ENCODE results near the gene TRIP13. TPM values are rescaled to one million over a fixed set of nuclear protein-coding genes. Genes with fewer than 3 reads are reported as not detected.

Gene TRIP13
- total and polyA plus RNA-seq, 9 of the 15 experiments (the other 6 are each of a cell fraction or from before 2014, with no cell fraction given) = 24.1 to 116 (median 53.2) TPM

DNA sequence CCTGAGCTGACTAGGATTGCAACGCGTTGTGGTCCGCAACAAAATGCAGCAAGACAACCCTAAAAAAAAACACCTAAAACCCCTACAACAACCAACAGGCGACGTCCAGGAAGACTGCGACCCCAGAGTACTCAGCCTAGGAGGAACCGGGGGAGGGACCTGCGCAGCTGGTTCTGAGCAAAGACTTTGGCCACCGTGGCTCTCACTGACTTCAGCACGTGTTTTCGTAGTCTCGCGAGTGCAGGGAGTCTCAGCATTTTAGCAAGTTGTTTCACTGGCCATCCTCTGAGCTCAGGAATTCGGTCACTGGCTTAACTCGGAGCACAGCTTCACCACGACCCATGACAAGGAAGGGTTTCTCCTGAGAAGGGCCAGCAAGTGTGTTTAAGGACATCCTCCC lies 33.3 kb upstream of the TRIP13 start (continued):
- TF ChIP-seq CGGBP1 (CRISPR knock-in tag; IDR thresholded peaks at IDR 0.05) (no peak), NFATC3 (IDR thresholded peaks at IDR 0.05) (no peak), ZKSCAN8 (CRISPR knock-in tag; IDR thresholded peaks at IDR 0.05) (no peak), MEIS2 (IDR thresholded peaks at IDR 0.05; ENCODE audit: partially characterized antibody) (no peak), ZBTB8A (IDR thresholded peaks at IDR 0.05; ENCODE audit: partially characterized antibody) (no peak), CHD2 (IDR thresholded peaks at IDR 0.05; ENCODE audit: low read depth, low read length) (peak; percentile 79), ESRRA (IDR thresholded peaks at IDR 0.05; ENCODE audit: borderline replicate concordance, low read depth) (no peak)
- TF ChIP-seq, protein P1, sequence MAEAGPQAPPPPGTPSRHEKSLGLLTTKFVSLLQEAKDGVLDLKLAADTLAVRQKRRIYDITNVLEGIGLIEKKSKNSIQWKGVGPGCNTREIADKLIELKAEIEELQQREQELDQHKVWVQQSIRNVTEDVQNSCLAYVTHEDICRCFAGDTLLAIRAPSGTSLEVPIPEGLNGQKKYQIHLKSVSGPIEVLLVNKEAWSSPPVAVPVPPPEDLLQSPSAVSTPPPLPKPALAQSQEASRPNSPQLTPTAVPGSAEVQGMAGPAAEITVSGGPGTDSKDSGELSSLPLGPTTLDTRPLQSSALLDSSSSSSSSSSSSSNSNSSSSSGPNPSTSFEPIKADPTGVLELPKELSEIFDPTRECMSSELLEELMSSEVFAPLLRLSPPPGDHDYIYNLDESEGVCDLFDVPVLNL (CRISPR knock-in tag; IDR thresholded peaks at IDR 0.05; ENCODE audit: low read depth) = no peak
- TF ChIP-seq, protein P2, sequence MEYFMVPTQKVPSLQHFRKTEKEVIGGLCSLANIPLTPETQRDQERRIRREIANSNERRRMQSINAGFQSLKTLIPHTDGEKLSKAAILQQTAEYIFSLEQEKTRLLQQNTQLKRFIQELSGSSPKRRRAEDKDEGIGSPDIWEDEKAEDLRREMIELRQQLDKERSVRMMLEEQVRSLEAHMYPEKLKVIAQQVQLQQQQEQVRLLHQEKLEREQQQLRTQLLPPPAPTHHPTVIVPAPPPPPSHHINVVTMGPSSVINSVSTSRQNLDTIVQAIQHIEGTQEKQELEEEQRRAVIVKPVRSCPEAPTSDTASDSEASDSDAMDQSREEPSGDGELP (CRISPR knock-in tag; IDR thresholded peaks at IDR 0.05; ENCODE audit: borderline replicate concordance) = peak; percentile 30; the same call in 1 of the 2 replicates
- TF ChIP-seq, protein P3, sequence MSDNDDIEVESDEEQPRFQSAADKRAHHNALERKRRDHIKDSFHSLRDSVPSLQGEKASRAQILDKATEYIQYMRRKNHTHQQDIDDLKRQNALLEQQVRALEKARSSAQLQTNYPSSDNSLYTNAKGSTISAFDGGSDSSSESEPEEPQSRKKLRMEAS (CRISPR knock-in tag; IDR thresholded peaks at IDR 0.05) = peak; percentile 21; the same call in 1 of the 2 replicates

All from K562 (cell line).